ENCODE results near the gene PTPN3.

Gene PTPN3

GRCh38 chr9:109496218-109496617 lies 1.9 kb downstream of the PTPN3 start:
- no peak for DNase-seq (ENCODE audit: low read depth)
- TF ChIP-seq CTCF (IDR thresholded peaks at IDR 0.05; ENCODE audit: control insufficient read depth, insufficient read depth, low read depth, low read length, missing control alignments), result no peak
- no peak overlapping the region for H3K4me3 ChIP-seq (ENCODE audit: control insufficient read depth, low read depth, low read length)

- no peak overlapping the region for H3K4me3 ChIP-seq (ENCODE audit: control insufficient read depth, low read depth, low read length)
- TF ChIP-seq CTCF (IDR thresholded peaks at IDR 0.05; ENCODE audit: control insufficient read depth, insufficient read depth, low read depth, low read length, missing control alignments), result no peak
- DNase-seq (ENCODE audit: low read depth), result no peak
Measured at GRCh38 chr9:109493648-109494047, 4.5 kb downstream of the PTPN3 start.

- H3K4me3 ChIP-seq (ENCODE audit: control insufficient read depth, low read depth, low read length), result no peak overlapping the region
- TF ChIP-seq CTCF (IDR thresholded peaks at IDR 0.05; ENCODE audit: control insufficient read depth, insufficient read depth, low read depth, low read length, missing control alignments), result no peak
- DNase-seq (ENCODE audit: low read depth), result no peak
Measured at GRCh38 chr9:109491590-109491989, 6.5 kb downstream of the PTPN3 start.

- no peak for TF ChIP-seq CTCF (IDR thresholded peaks at IDR 0.05; ENCODE audit: control insufficient read depth, insufficient read depth, low read depth, low read length, missing control alignments)
- H3K4me3 ChIP-seq (ENCODE audit: control insufficient read depth, low read depth, low read length), result no peak overlapping the region
- no peak for DNase-seq (ENCODE audit: low read depth)
Measured at GRCh38 chr9:109488791-109489492, 9.2 kb downstream of the PTPN3 start.

GRCh38 chr9:109488351-109488750 lies 9.8 kb downstream of the PTPN3 start:
- no peak for TF ChIP-seq CTCF (IDR thresholded peaks at IDR 0.05; ENCODE audit: control insufficient read depth, insufficient read depth, low read depth, low read length, missing control alignments)
- DNase-seq (ENCODE audit: low read depth), result no peak

GRCh38 chr9:109487247-109487646 lies 10.9 kb downstream of the PTPN3 start:
- TF ChIP-seq CTCF (IDR thresholded peaks at IDR 0.05; ENCODE audit: control insufficient read depth, insufficient read depth, low read depth, low read length, missing control alignments), result no peak
- DNase-seq (ENCODE audit: low read depth), result no peak
- no peak overlapping the region for H3K4me3 ChIP-seq (ENCODE audit: control insufficient read depth, low read depth, low read length)

More at GRCh38 chr9:109488351-109488750, 9.8 kb downstream of the PTPN3 start:
- H3K4me3 ChIP-seq (ENCODE audit: control insufficient read depth, low read depth, low read length), result no peak overlapping the region
